Erythroblast (primary cell): Measurements from ENCODE around the gene KIF19.

ENCODE experiments used
- GATA1 ChIP-seq: IDR thresholded peaks from 2 replicates; pipeline ENCODE4 v1.6.1; 2011; ENCODE audit warnings: low read depth, mild to moderate bottlenecking, control low read depth, low read length, moderate library complexity
- POLR2A ChIP-seq: IDR thresholded peaks from 2 replicates; pipeline ENCODE4 v1.6.1; 2011; ENCODE audit warnings: mild to moderate bottlenecking, low read length

GRCh38 chr17:74356646-74357465 is 30.8 kb downstream of the KIF19 start:
- TF ChIP-seq POLR2A (no peak), GATA1 (no peak)
